Natural killer cell treated with Interleukin-12 subunit alpha and Interleukin-12 subunit beta and Interleukin-15 and Interleukin-18, amount 100 ng/mL, for 72 hours (primary cell): ENCODE measurements around the gene CYYR1. TPM values are rescaled to one million over a fixed set of nuclear protein-coding genes. Genes with fewer than 3 reads are reported as not detected.

ENCODE experiments used
- ATAC-seq, 2 donors: fragments of 150-1000 bp; cut with Tn5 transposase in 1 of 2; sonication (Bioruptor Pico), chemical (Tn5 transposase) in 1 of 2; 2 replicates each; pipeline ENCODE4 v1.10.0; 2021
- DNase-seq: peaks from one replicate; pipeline ENCODE4 v3.0.0; 2022; ENCODE audit warnings: low spot score
- H3K27ac Mint-ChIP-seq, 2 donors: 1 replicate in 1 of 2; 2 replicates in 1 of 2; pipeline ENCODE4 v1.8.0; 2022; ENCODE audit warnings: mixed read lengths in 2 of 2, mild to moderate bottlenecking in 1 of 2, moderate library complexity in 1 of 2
- H3K27me3 Mint-ChIP-seq, 2 donors: 1 replicate in 1 of 2; 2 replicates in 1 of 2; pipeline ENCODE4 v1.8.0; 2022; ENCODE audit warnings: mixed read lengths in 2 of 2
- H3K36me3 Mint-ChIP-seq: one replicate; pipeline ENCODE4 v1.8.0; 2022; ENCODE audit warnings: mixed read lengths
- H3K4me1 Mint-ChIP-seq, 2 donors: 1 replicate in 1 of 2; 2 replicates in 1 of 2; pipeline ENCODE4 v1.8.0; 2022; ENCODE audit warnings: low read depth in 2 of 2, mixed read lengths in 2 of 2, mild to moderate bottlenecking in 1 of 2
- H3K4me3 Mint-ChIP-seq: one replicate; pipeline ENCODE4 v1.8.0; 2022; ENCODE audit warnings: mixed read lengths
- H3K9me3 Mint-ChIP-seq: 2 replicates; pipeline ENCODE4 v1.8.0; 2022; ENCODE audit warnings: mixed read lengths
- total RNA-seq, 2 donors: library from RNA; stranded (reverse); gene quantifications; one replicate each; pipeline ENCODE4 v1.2.3, GENCODE V29; 2022

The CYYR1 gene
- not detected for total RNA-seq

GRCh38 chr21:26572702-26573381 is at the start of gene CYYR1:
TSS of gene CYYR1 (minus strand) at chr21:26573286. CDS start at chr21:26572940, 346 bp downstream.
- ATAC-seq (no peak), DNase-seq (no peak)
- no peak within 1 kb of the TSS for H3K27ac Mint-ChIP-seq
- H3K4me3 Mint-ChIP-seq: no peak within 1 kb of the TSS
- peaks cover 16% of the 10 kb centered on the region for H3K9me3 Mint-ChIP-seq
- H3K36me3 Mint-ChIP-seq: peaks cover 17% of the 10 kb centered on the region
- no peaks in the 10 kb centered on the region for H3K4me1 Mint-ChIP-seq
- H3K27me3 Mint-ChIP-seq: peaks cover 8 to 14% of the 10 kb centered on the region in 2 donors

GRCh38 chr21:26617176-26617575 is 44.1 kb upstream of the CYYR1 start:
- no peak for ATAC-seq
- Mint-ChIP-seq H3K9me3 (peaks cover 9% of the 10 kb centered on the region), H3K4me1 (no peaks in the 10 kb centered on the region)

GRCh38 chr21:26614251-26614650 is 41.2 kb upstream of the CYYR1 start:
- peaks cover 14% of the 10 kb centered on the region for H3K9me3 Mint-ChIP-seq
- no peaks in the 10 kb centered on the region for H3K27me3 Mint-ChIP-seq
- no peaks in the 10 kb centered on the region for H3K4me1 Mint-ChIP-seq
- H3K36me3 Mint-ChIP-seq: no peaks in the 10 kb centered on the region
- no peak for ATAC-seq
- no peak for DNase-seq
- no peak overlapping the region for H3K27ac Mint-ChIP-seq
- H3K4me3 Mint-ChIP-seq: no peak overlapping the region

More at GRCh38 chr21:26617176-26617575, 44.1 kb upstream of the CYYR1 start:
- H3K27me3 Mint-ChIP-seq: no peaks in the 10 kb centered on the region
- H3K4me3 Mint-ChIP-seq: no peak overlapping the region
- no peak overlapping the region for H3K27ac Mint-ChIP-seq
- H3K36me3 Mint-ChIP-seq: no peaks in the 10 kb centered on the region
- DNase-seq: no peak

DNA sequence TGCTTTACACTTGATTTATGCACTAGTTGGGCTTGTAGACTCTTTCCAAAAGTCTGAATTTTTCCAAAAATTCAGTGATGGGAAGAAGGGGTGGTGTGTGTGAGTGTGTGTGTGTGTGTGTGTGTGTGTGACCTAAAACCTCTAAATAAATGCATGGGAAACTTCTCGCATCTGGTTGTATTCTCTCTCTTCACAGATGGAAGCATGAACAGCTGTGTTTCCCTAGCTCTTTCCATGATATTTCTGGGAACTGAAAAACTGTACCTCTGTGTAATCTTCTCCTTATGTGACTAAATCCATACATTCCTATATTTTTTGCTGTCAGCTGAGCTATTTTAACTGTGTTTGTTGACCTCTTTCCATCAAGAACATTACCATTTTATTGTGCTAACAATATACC is 26.2 kb upstream of the CYYR1 start:
- no peak for DNase-seq
- ATAC-seq: no peak
- Mint-ChIP-seq H3K4me3 (no peak overlapping the region), H3K27ac (no peak overlapping the region), H3K4me1 (no peaks in the 10 kb centered on the region), H3K9me3 (peaks cover 13% of the 10 kb centered on the region), H3K27me3 (no peaks in the 10 kb centered on the region), H3K36me3 (no peaks in the 10 kb centered on the region)

- Mint-ChIP-seq H3K9me3 (peaks cover 18% of the 10 kb centered on the region), H3K4me1 (no peaks in the 10 kb centered on the region), H3K4me3 (no peak overlapping the region), H3K36me3 (no peaks in the 10 kb centered on the region), H3K27ac (no peak overlapping the region), H3K27me3 (no peaks in the 10 kb centered on the region)
- ATAC-seq (no peak), DNase-seq (no peak)
Observed at GRCh38 chr21:26597981-26598380, 24.9 kb upstream of the CYYR1 start.

DNA sequence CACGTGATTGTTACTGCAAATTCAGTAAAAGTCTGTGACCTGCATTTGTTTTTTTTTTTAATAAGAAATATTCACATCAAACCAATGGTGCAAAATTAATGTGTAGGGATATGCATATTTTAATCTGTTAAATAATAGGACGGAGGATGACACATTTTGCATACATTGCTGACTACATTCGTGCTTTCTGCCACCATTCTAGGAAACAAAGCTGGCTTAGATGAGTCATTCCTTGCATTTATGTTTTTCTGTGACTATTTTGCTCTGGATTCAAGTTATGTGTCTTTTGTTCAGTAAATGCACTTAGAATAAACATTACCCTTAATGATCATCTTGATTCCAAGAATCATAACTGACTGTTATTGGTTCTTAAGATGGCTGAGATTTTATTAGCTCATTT is 23.9 kb upstream of the CYYR1 start:
- no peak overlapping the region for H3K27ac Mint-ChIP-seq
- no peaks in the 10 kb centered on the region for H3K27me3 Mint-ChIP-seq
- no peaks in the 10 kb centered on the region for H3K4me1 Mint-ChIP-seq
- no peaks in the 10 kb centered on the region for H3K36me3 Mint-ChIP-seq
- ATAC-seq: no peak
- H3K9me3 Mint-ChIP-seq: peaks cover 16% of the 10 kb centered on the region
- no peak for DNase-seq
- no peak overlapping the region for H3K4me3 Mint-ChIP-seq

DNA sequence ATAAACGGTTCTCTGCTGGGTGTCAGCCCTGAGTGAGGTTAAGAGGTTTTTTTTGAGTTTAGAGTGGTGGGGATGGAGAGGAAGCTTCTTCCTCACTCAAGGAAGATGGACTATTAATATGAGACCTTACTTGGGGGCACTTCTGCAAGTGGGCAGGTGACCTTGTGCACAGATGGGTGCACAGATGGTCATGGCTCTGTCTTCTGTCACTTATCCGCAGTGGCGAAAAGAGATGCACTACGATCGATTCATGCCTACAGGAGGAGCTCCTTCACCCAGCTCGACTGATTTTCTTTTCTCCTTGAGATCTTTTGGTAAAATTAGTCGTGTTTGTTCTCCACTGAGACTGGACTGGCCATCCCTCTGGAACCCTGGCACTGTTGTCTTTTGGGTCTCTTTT is 22.9 kb upstream of the CYYR1 start:
- DNase-seq (no peak), ATAC-seq (no peak)
- H3K27ac Mint-ChIP-seq: no peak overlapping the region
- no peaks in the 10 kb centered on the region for H3K4me1 Mint-ChIP-seq
- H3K9me3 Mint-ChIP-seq: peaks cover 16% of the 10 kb centered on the region
- H3K36me3 Mint-ChIP-seq: no peaks in the 10 kb centered on the region
- H3K27me3 Mint-ChIP-seq: no peaks in the 10 kb centered on the region
- H3K4me3 Mint-ChIP-seq: no peak overlapping the region

GRCh38 chr21:26593800-26594199 is 20.7 kb upstream of the CYYR1 start:
- DNase-seq (no peak), ATAC-seq (no peak)
- no peak overlapping the region for H3K27ac Mint-ChIP-seq
- H3K4me3 Mint-ChIP-seq: no peak overlapping the region
- no peaks in the 10 kb centered on the region for H3K36me3 Mint-ChIP-seq
- no peaks in the 10 kb centered on the region for H3K4me1 Mint-ChIP-seq
- peaks cover 7% of the 10 kb centered on the region for H3K9me3 Mint-ChIP-seq
- H3K27me3 Mint-ChIP-seq: no peaks in the 10 kb centered on the region

- H3K27me3 Mint-ChIP-seq: no peaks in the 10 kb centered on the region
- no peaks in the 10 kb centered on the region for H3K36me3 Mint-ChIP-seq
- H3K4me3 Mint-ChIP-seq: no peak overlapping the region
- no peaks in the 10 kb centered on the region for H3K4me1 Mint-ChIP-seq
- no peak overlapping the region for H3K27ac Mint-ChIP-seq
- DNase-seq: no peak
- ATAC-seq: no peak
- peaks cover 7% of the 10 kb centered on the region for H3K9me3 Mint-ChIP-seq
Observed at GRCh38 chr21:26591543-26591942, 18.5 kb upstream of the CYYR1 start.

- Mint-ChIP-seq H3K36me3 (no peaks in the 10 kb centered on the region), H3K27ac (no peak overlapping the region), H3K4me3 (no peak overlapping the region), H3K4me1 (no peaks in the 10 kb centered on the region), H3K9me3 (peaks cover 11% of the 10 kb centered on the region), H3K27me3 (no peaks in the 10 kb centered on the region)
- no peak for ATAC-seq
- no peak for DNase-seq
Observed at GRCh38 chr21:26588446-26588845, 15.4 kb upstream of the CYYR1 start.

GRCh38 chr21:26587736-26588201 is 14.7 kb upstream of the CYYR1 start:
- H3K36me3 Mint-ChIP-seq: no peaks in the 10 kb centered on the region
- H3K27me3 Mint-ChIP-seq: no peaks in the 10 kb centered on the region
- H3K4me3 Mint-ChIP-seq: no peak overlapping the region
- DNase-seq: no peak
- H3K27ac Mint-ChIP-seq: no peak overlapping the region
- no peak for ATAC-seq
- no peaks in the 10 kb centered on the region for H3K4me1 Mint-ChIP-seq
- peaks cover 7% of the 10 kb centered on the region for H3K9me3 Mint-ChIP-seq

GRCh38 chr21:26583769-26584168 is 10.7 kb upstream of the CYYR1 start:
- Mint-ChIP-seq H3K9me3 (peaks cover 25% of the 10 kb centered on the region), H3K27me3 (no peaks in the 10 kb centered on the region), H3K36me3 (peaks cover 14% of the 10 kb centered on the region), H3K4me3 (no peak overlapping the region), H3K27ac (no peak overlapping the region), H3K4me1 (no peaks in the 10 kb centered on the region)
- DNase-seq: no peak
- no peak for ATAC-seq

- peaks cover 14% of the 10 kb centered on the region for H3K36me3 Mint-ChIP-seq
- peaks cover 25% of the 10 kb centered on the region for H3K9me3 Mint-ChIP-seq
- no peaks in the 10 kb centered on the region for H3K4me1 Mint-ChIP-seq
- H3K27ac Mint-ChIP-seq: no peak overlapping the region
- DNase-seq (no peak), ATAC-seq (no peak)
- no peaks in the 10 kb centered on the region for H3K27me3 Mint-ChIP-seq
- no peak overlapping the region for H3K4me3 Mint-ChIP-seq
Observed at GRCh38 chr21:26581818-26582217, 8.7 kb upstream of the CYYR1 start.

DNA sequence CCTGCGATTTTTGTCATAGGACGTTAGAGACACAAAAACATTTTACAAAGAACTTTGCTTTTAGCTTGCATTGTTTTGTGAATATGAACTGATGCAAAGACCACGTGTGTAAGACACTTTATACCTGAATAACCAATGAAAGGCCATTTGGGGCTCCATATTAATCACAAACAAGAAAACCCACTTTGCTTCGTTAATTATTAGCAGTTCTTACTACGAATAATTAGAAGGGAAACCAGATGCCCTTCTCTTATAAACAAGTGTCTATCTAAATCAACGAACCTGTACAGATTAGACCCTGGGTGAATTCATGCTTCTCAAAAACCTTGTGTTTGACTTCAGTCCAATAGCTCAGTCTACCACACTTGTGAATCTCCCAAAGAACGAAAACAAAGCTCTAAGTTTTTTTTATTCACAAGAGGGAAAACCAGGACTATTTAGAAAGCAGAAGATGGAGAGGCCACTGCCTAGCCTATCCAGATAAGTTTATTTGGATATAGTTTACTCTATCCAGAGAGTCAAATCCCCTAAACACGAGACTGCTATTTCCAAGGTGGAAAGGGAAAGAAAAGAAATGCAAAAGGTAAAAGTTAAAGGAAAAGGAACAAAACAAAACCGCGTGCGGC is 897 bp downstream of the CYYR1 start:
- Mint-ChIP-seq H3K27me3 (peaks cover 8 to 14% of the 10 kb centered on the region in 2 donors), H3K9me3 (peaks cover 16% of the 10 kb centered on the region), H3K4me1 (no peaks in the 10 kb centered on the region), H3K36me3 (peaks cover 17% of the 10 kb centered on the region), H3K27ac (no peak overlapping the region), H3K4me3 (no peak overlapping the region)
- no peak for DNase-seq
- ATAC-seq: no peak
